B cell (primary cell): Measurements from ENCODE around the gene NUMB. TPM values are rescaled to one million over a fixed set of nuclear protein-coding genes. Genes with fewer than 3 reads are reported as not detected.
A peak's percentile ranks its signal among the peaks of the same experiment; 100 is the strongest.
"Not testable (repeated sequence)": the region's sequence is repeated elsewhere in the genome, so short reads cannot be mapped to it uniquely, and the experiment has no call there.

ENCODE experiments used
- ATAC-seq: fragments of 200-7000 bp; cut with Tn5 transposase; one replicate; pipeline ENCODE4 v1.10.0; 2021; ENCODE audit warnings: low read depth, mild to moderate bottlenecking, moderate number of reproducible peaks, moderate library complexity
- CTCF ChIA-PET: fragments of 350-600 bp; sonication (Branson Sonifier 250); formaldehyde crosslinking; loops from one replicate; lab custom pipeline; 2021; ENCODE audit warnings: antibody characterized with exemption, inconsistent platforms; lab: Charles Lee
- POLR2A ChIA-PET: fragments of 350-600 bp; sonication (Branson Sonifier 250); formaldehyde crosslinking; loops from one replicate; lab custom pipeline; 2021; ENCODE audit warnings: antibody characterized with exemption; lab: Charles Lee
- DNase-seq: peaks from one replicate; pipeline ENCODE4 v3.0.0; 2013
- H2AFZ ChIP-seq: 2 replicates; pipeline ENCODE4 v1.6.1; 2012; ENCODE audit warnings: mild to moderate bottlenecking, low read depth, low read length; ENCODE audit not compliant: insufficient read depth, poor library complexity, severe bottlenecking
- H3K27ac ChIP-seq, 2 donors: 1 replicate in 1 of 2; 2 replicates in 1 of 2; pipeline ENCODE4 v1.5.1; 2012 to 2013; ENCODE audit warnings: low read length in 2 of 2, mild to moderate bottlenecking in 2 of 2, moderate library complexity in 1 of 2
- H3K27me3 ChIP-seq, 4 experiments: fragments of 200-600 bp in 1 of 4; sonication (generic) in 1 of 4; replicated peaks in 1 of 4; 1 replicate in 2 of 4; 2 replicates in 2 of 4; pipeline versions ENCODE4 v1.6.1 to v1.7.0; 2013 to 2016; ENCODE audit warnings: low read length in 3 of 4, mild to moderate bottlenecking in 2 of 4, mixed read lengths in 1 of 4, moderate library complexity in 1 of 4; ENCODE audit not compliant: insufficient read depth in 4 of 4, control insufficient read depth in 3 of 4; ENCODE audit errors: control extremely low read depth in 1 of 4
- H3K36me3 ChIP-seq, 2 experiments: replicated peaks in 1 of 2; 1 replicate in 1 of 2; 2 replicates in 1 of 2; pipeline versions ENCODE4 v1.6.1 to v1.7.1; 2013; ENCODE audit warnings: low read length in 1 of 2; ENCODE audit not compliant: insufficient read depth in 2 of 2, control insufficient read depth in 1 of 2; ENCODE audit errors: control extremely low read depth in 1 of 2, extremely low read depth in 1 of 2
- H3K4me1 ChIP-seq, 2 donors: fragments of 200-600 bp in 1 of 2; sonication (generic) in 1 of 2; 1 replicate in 1 of 2; 2 replicates in 1 of 2; pipeline versions ENCODE4 v1.5.1 to v1.6.1; 2013 to 2017; ENCODE audit warnings: low read length in 2 of 2; ENCODE audit not compliant: control insufficient read depth in 2 of 2, insufficient read depth in 2 of 2
- H3K4me2 ChIP-seq: replicated peaks from 2 replicates; pipeline ENCODE3; 2012; ENCODE audit warnings: mild to moderate bottlenecking, low read depth, low read length; ENCODE audit not compliant: poor library complexity, severe bottlenecking
- H3K4me3 ChIP-seq, 5 experiments: fragments of 200-600 bp in 1 of 5; sonication (generic) in 1 of 5; 1 replicate in 3 of 5; 2 replicates in 2 of 5; pipeline versions ENCODE4 v1.5.1 to v1.7.0; 2011 to 2016; ENCODE audit warnings: low read length in 4 of 5, mild to moderate bottlenecking in 4 of 5, low read depth in 2 of 5, control low read depth in 1 of 5, moderate library complexity in 1 of 5; ENCODE audit not compliant: insufficient read depth in 1 of 5; ENCODE audit errors: control extremely low read depth in 1 of 5, extremely low read depth in 1 of 5
- H3K79me2 ChIP-seq: fragments of 200-600 bp; sonication (generic); one replicate; pipeline ENCODE4 v1.6.0; 2016; ENCODE audit warnings: low read length; ENCODE audit not compliant: control insufficient read depth, insufficient read depth
- H3K9ac ChIP-seq: fragments of 200-600 bp; sonication (generic); 2 replicates; pipeline ENCODE4 v1.6.1; 2017; ENCODE audit warnings: mild to moderate bottlenecking, low read length, moderate library complexity
- H3K9me3 ChIP-seq, 3 donors: one replicate each; pipeline versions ENCODE4 v1.6.1 to v1.7.1; 2013; ENCODE audit warnings: low read length in 2 of 3; ENCODE audit not compliant: control insufficient read depth in 2 of 3, insufficient read depth in 1 of 3; ENCODE audit errors: control extremely low read depth in 1 of 3
- H4K20me1 ChIP-seq: 2 replicates; pipeline ENCODE4 v1.6.0; 2012; ENCODE audit warnings: mild to moderate bottlenecking, low read length; ENCODE audit not compliant: insufficient read depth, control insufficient read depth, poor library complexity, severe bottlenecking
- H3K27ac Mint-ChIP-seq: one replicate; pipeline ENCODE4 v1.8.0; 2021; ENCODE audit warnings: mixed read lengths
- H3K27me3 Mint-ChIP-seq: one replicate; pipeline ENCODE4 v1.8.0; 2021; ENCODE audit warnings: mixed read lengths
- H3K4me1 Mint-ChIP-seq: one replicate; pipeline ENCODE4 v1.8.0; 2021; ENCODE audit warnings: mixed read lengths
- H3K4me3 Mint-ChIP-seq: one replicate; pipeline ENCODE4 v1.8.0; 2021; ENCODE audit warnings: mixed read lengths
- H3K9me3 Mint-ChIP-seq: one replicate; pipeline ENCODE4 v1.8.0; 2022; ENCODE audit warnings: mixed read lengths; ENCODE audit not compliant: insufficient read depth
- EZH2 ChIP-seq: IDR thresholded peaks from 2 replicates; pipeline ENCODE4 v1.6.1; 2012; ENCODE audit warnings: borderline replicate concordance, low read depth, mild to moderate bottlenecking, moderate library complexity, low read length; ENCODE audit not compliant: insufficient read depth, poor library complexity, severe bottlenecking
- WGBS: methylation state at CpG from one replicate; pipeline ENCODE4 v1.1.5; 2013; ENCODE audit warnings: missing lambda C conversion rate; ENCODE audit not compliant: insufficient coverage; 5-methylcytosine and 5-hydroxymethylcytosine counted together
- intact Hi-C: fragments of 100-400 bp; cut with micrococcal nuclease; formaldehyde crosslinking; loops from one replicate; pipeline ENCODE4 v1.10.0; 2022
- polyA plus RNA-seq: library from polyadenylated mRNA; depleted of rRNA; stranded (reverse); fragments of >200 nt; gene quantifications from 2 replicates; pipeline ENCODE4 v1.2.3, GENCODE V29; 2012
- total RNA-seq, 2 donors: library from RNA; stranded (reverse); fragments of 120-200 nt in 1 of 2; gene quantifications; 1 replicate in 1 of 2; 2 replicates in 1 of 2; pipeline versions ENCODE4 v1.2.3 to v1.2.4, GENCODE V29; 2013 to 2022
- TF ChIP-seq, protein P1 (sequence below): fragments of 200-600 bp; IDR thresholded peaks from one replicate; pipeline ENCODE4 v1.8.0; 2022; ENCODE audit warnings: antibody characterized with exemption, mild to moderate bottlenecking

NUMB gene
- total and polyA plus RNA-seq, 2 donors (not counting 1 experiment from before 2014, with no cell fraction given): 63.4 to 102 TPM

DNA sequence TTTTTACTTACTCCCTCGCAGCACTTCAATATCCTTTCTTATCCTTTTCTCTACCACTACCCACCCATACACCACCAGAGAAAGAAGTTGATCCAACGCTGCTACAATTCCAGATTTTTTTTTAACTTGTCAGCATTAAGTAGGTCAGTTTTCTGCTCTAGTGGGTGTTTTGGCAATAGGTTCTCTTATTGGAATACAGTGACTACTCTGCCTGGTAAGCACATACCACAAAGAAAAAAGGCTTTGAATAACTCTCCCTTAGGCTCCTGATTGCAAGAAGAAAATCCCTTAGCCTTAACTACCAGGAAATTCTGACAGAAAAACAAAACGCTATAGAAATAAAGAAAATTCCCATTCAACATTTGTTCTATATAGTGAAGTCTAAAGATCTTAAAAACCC lies 72.0 kb downstream of the NUMB start:
- no peak overlapping the region for H3K9ac ChIP-seq
- Mint-ChIP-seq H3K27me3 (no peaks in the 10 kb centered on the region), H3K27ac (no peak overlapping the region), H3K4me1 (peaks cover 41% of the 10 kb centered on the region), H3K9me3 (peaks cover 5% of the 10 kb centered on the region), H3K4me3 (no peak overlapping the region)
- no peak overlapping the region for H3K4me2 ChIP-seq
- peaks cover 0 to 29% (median 7%) of the 10 kb centered on the region in 3 donors for H3K9me3 ChIP-seq
- H3K36me3 ChIP-seq: peaks cover 0 to 4% of the 10 kb centered on the region in 2 experiments
- intact Hi-C loops: no loop called here
- no peaks in the 10 kb centered on the region for H3K27me3 ChIP-seq
- ChIA-PET POLR2A (interaction anchor here (0.6 to 1.0 kb wide), 3 partner anchors 11 to 711 kb away, joined by 3 to 4 read pairs (median 4); no protein-coding TSS in a partner anchor), CTCF (interaction anchor here (0.9 kb wide), 1 partner anchor 9 kb away, joined by 4 read pairs; no protein-coding TSS in a partner anchor)
- H2AFZ ChIP-seq: no peak overlapping the region
- no peak overlapping the region for H3K27ac ChIP-seq
- H4K20me1 ChIP-seq: peaks cover 8% of the 10 kb centered on the region
- TF ChIP-seq, protein P1, sequence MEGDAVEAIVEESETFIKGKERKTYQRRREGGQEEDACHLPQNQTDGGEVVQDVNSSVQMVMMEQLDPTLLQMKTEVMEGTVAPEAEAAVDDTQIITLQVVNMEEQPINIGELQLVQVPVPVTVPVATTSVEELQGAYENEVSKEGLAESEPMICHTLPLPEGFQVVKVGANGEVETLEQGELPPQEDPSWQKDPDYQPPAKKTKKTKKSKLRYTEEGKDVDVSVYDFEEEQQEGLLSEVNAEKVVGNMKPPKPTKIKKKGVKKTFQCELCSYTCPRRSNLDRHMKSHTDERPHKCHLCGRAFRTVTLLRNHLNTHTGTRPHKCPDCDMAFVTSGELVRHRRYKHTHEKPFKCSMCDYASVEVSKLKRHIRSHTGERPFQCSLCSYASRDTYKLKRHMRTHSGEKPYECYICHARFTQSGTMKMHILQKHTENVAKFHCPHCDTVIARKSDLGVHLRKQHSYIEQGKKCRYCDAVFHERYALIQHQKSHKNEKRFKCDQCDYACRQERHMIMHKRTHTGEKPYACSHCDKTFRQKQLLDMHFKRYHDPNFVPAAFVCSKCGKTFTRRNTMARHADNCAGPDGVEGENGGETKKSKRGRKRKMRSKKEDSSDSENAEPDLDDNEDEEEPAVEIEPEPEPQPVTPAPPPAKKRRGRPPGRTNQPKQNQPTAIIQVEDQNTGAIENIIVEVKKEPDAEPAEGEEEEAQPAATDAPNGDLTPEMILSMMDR: no peak
- TF ChIP-seq EZH2: no peak
- peaks cover 64% of the 10 kb centered on the region for H3K79me2 ChIP-seq
- WGBS: no CpG with 5 or more reads among the region's 3 CpGs
- ATAC-seq (no peak), DNase-seq (no peak)
- peaks cover 9 to 25% of the 10 kb centered on the region in 2 donors for H3K4me1 ChIP-seq
- H3K4me3 ChIP-seq: no peak overlapping the region

DNA sequence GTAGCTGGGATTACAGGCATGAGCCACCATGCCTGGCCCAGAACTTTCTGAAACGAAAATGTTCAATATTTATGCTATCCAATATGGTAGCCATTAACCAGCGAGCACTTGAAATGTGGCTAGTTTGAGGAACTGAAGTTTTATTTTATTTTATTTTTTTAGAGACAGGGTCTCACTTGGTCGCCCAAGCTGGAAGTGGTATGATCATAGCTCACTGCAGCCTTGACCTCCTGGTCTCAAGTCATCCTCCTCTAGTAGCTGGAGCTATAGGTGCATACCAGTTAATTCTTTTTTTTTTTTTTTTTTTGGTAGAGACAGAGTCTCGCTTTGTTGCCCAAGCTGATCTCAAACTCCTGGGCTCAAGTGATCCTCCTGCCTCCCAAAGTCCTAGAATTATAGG lies 73.3 kb downstream of the NUMB start:
- H3K36me3 ChIP-seq, H3K27me3 ChIP-seq, H3K4me3 Mint-ChIP-seq, H3K9ac ChIP-seq, H3K4me2 ChIP-seq, H3K9me3 Mint-ChIP-seq, H3K27ac Mint-ChIP-seq, H3K27me3 Mint-ChIP-seq, H3K4me3 ChIP-seq, DNase-seq, H3K27ac ChIP-seq, H2AFZ ChIP-seq, intact Hi-C loops: not testable (repeated sequence)
- H3K4me1 Mint-ChIP-seq: peaks cover 39% of the 10 kb centered on the region
- peak; percentile 71 for ATAC-seq
- Histone ChIP-seq H3K4me1 (peaks cover 10 to 21% of the 10 kb centered on the region in 2 donors), H3K9me3 (peaks cover 0 to 29% (median 7%) of the 10 kb centered on the region in 3 donors), H4K20me1 (peaks cover 11% of the 10 kb centered on the region), H3K79me2 (peaks cover 73% of the 10 kb centered on the region)
- WGBS: no CpG with 5 or more reads among the region's 4 CpGs
- CTCF ChIA-PET: interaction anchor here (0.8 kb wide), 1 partner anchor 11 kb away, joined by 3 read pairs; no protein-coding TSS in a partner anchor
- POLR2A ChIA-PET: interaction anchor here (0.5 to 1.0 kb wide), 7 partner anchors 13 to 213 kb away, joined by 3 to 10 read pairs (median 4); no protein-coding TSS in a partner anchor
